IPS-11a (cell line): Measurements from ENCODE around the gene IYD.

ENCODE experiments used
- H3K4me3 ChIP-seq: one replicate; pipeline ENCODE4 v1.5.1; 2013; ENCODE audit warnings: low read depth, low read length, control low read depth

The IYD gene

GRCh38 chr6:150394053-150394898, 25.5 kb downstream of the IYD start:
- H3K4me3 ChIP-seq = no peak overlapping the region

DNA sequence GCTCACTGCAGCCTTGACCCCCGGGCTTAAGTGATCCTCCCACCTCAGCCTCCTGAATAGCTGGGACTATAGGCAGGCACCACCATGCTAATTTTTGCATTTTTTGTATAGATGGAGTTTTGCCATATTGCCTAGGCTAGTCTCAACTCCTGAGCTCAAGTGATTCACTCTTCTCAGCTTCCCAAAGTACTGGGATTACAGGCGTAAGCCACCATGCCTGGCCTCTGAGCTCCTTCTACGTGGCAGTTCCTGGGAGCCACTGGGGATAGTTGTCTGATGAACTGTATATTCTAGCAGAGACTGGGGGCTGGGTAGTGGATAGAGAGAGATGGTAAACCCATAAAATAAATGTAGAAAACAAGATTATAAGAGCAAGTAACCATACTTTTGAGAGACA, 26.1 kb downstream of the IYD start:
- H3K4me3 ChIP-seq = no peak overlapping the region

- no peak overlapping the region for H3K4me3 ChIP-seq
Observed at GRCh38 chr6:150395388-150396009, 26.7 kb downstream of the IYD start.

GRCh38 chr6:150403458-150404246, 34.8 kb downstream of the IYD start:
- H3K4me3 ChIP-seq = no peak overlapping the region

DNA sequence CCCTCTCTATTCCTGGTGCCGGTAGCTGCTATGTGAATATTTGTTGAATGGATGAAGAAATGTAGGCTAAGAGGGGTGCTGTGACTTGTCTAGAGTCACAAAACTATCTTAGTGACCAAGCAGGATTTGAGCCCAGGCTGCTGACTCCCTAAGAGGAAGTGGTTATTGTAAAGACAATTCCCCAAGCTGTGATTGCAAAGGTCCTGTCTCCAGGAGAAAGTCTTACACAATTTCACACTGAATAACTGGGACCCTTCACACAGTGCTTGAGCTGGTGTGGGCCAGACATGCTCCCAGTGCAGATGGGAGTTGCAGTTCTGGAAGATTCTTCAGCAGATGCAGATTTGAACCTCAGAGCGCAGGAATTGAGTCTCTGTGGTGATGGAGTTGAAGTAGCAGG, 38.1 kb downstream of the IYD start:
- H3K4me3 ChIP-seq = no peak overlapping the region

- no peak overlapping the region for H3K4me3 ChIP-seq
Observed at GRCh38 chr6:150408842-150409241, 40.0 kb downstream of the IYD start.

- no peak overlapping the region for H3K4me3 ChIP-seq
Observed at GRCh38 chr6:150409576-150410066, 40.8 kb downstream of the IYD start.

DNA sequence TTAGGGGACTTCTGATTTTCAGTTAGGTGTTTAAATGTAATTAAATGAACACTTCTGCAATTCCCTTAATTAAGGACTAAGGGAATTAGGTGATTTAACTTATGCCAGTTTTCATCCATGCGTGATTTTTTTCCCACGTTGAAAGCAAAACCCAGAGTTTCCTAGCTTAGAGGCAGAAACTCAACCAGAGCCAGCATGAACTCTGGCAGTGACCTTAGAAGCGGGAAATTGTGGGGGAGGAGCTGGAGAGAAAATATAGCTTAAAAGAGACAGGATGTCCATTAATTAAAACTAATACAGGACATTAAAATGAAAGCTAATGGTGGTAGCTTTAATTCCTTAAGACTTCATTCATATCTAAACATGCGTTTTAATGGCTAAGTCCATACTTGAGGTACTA, 41.6 kb downstream of the IYD start:
- no peak overlapping the region for H3K4me3 ChIP-seq

GRCh38 chr6:150410906-150411305, 42.1 kb downstream of the IYD start:
- no peak overlapping the region for H3K4me3 ChIP-seq

GRCh38 chr6:150412221-150412620, 43.4 kb downstream of the IYD start:
- no peak overlapping the region for H3K4me3 ChIP-seq

DNA sequence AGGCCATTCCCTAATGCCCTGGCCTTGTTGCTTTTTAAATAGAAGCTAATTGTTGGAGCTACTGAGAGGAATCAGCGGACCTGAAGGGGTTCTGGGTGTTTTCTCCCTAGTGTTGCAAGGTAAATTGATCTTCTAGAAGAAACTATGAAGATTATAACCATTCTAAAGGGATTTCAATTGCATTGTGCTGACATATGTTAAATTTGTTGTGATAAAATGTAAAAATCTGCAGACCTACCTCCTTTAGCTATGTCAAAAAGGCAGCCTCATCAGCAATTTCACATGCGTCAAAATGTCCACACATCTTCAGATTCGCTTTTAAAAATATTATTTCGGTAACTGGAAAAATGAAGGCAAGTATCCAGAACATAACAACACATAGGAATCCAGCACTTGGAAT, 44.4 kb downstream of the IYD start:
- H3K4me3 ChIP-seq = no peak overlapping the region

DNA sequence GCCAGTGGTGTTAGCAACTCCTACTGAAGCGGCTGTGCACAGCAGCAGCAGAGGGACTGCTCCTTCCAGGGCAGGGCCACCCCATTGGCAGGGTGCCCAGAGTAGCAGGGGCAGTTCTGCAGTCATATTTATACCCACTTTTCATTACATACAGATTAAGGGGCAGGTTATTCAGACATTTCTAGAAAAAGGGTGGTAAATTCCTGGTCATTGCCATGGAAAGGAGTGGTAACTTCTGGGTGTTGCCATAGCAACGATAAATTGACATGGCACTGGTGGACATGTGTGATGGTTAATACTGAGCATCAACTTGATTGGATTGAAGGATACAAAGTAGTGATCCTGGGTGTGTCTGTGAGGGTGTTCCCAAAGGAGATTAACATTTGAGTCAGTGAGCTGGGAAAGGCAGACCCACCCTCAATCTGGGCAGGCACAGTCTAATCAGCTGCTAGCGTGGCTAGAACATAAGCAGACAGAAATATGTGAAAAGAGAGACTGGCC, 45.0 kb downstream of the IYD start:
- H3K4me3 ChIP-seq = no peak overlapping the region

DNA sequence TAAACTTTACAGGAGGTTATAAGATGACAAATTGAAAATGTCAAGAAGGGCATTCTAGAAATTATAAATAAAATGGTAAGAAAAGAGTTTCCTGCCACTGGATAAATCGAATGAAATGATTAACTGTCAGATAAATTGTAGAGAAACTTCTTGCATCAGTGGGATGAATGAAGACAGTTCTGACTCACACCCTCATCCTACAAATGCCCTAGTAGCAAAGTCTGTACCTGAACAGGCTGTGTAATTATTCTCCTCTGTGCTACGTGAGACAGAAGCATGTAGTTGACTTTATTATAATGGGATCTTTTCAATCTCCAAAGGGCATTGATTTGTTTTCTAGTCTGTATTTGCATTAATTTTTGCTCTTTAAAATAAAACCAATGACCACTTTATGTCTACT, 47.3 kb downstream of the IYD start:
- H3K4me3 ChIP-seq = no peak overlapping the region

DNA sequence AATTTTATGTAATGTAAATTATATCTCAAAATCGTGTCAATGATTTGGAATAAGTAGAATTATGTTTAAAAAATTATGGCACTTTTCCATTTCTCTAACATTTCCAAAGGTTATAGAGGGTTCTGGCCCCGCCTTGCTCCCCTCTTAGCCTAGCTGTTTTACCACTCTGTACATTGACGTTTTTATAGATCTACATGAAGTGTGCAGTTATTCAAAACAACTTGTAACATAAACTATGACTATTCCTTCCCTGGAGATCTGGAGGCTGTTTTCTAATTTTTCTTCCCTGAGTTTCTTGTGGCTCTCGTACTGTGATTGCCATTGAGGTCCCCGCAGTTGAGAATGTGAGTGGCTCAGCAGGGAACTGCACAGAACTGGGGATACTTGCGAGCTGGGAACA, 48.4 kb downstream of the IYD start:
- H3K4me3 ChIP-seq = no peak overlapping the region

GRCh38 chr6:150417899-150418826, 49.4 kb downstream of the IYD start:
- H3K4me3 ChIP-seq = no peak overlapping the region

GRCh38 chr6:150418827-150419594, 50.2 kb downstream of the IYD start:
- no peak overlapping the region for H3K4me3 ChIP-seq

DNA sequence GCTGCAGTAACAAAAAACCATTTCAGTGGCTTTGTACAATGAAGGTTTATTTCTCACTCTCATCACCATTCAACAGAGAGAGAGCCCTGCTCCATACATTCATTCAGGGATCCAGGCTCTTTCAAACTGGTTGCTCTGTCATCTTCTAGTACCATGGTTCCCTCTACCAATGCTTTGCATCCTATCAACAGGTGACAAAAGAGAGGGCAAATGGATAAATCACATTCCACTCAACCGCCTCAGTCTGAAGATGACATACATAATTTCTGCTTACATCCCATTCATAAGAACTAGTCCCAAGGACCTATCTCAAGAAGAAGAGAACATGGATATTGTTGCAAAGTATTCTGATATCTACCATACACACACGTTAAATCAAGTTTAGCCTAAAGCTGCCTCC, 51.6 kb downstream of the IYD start:
- no peak overlapping the region for H3K4me3 ChIP-seq

DNA sequence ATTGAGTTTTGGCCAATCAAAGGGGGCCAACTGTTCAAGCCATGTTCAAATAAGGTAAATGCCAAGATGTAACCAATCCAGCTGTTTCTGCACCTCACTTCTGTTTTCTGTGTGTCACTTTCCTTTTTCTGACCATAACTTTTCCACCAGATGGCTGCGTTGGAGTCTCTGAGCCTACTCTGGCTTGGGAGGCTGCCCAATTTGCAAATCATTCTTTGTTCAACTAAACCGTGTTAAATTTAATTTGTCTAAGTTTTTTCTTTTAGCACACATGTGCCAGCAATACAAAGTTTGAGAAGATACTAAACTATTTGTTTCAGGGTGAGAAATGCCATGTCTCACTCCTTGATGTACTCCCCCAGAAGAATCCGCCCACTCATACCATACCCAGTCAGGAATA, 52.1 kb downstream of the IYD start:
- no peak overlapping the region for H3K4me3 ChIP-seq

- H3K4me3 ChIP-seq = no peak overlapping the region
Observed at GRCh38 chr6:150425508-150425907, 56.7 kb downstream of the IYD start.

GRCh38 chr6:150426198-150426597, 57.4 kb downstream of the IYD start:
- H3K4me3 ChIP-seq = no peak overlapping the region
